GM12878 (cell line): ENCODE measurements around the gene CCDC27. TPM values are rescaled to one million over a fixed set of nuclear protein-coding genes. Genes with fewer than 3 reads are reported as not detected.

Experiments
- ATAC-seq: fragments of 200-7000 bp; cut with Tn5 transposase; 3 replicates; pipeline ENCODE4 v1.9.1; 2020; ENCODE audit warnings: mild to moderate bottlenecking, moderate library complexity
- BruUV-seq: library from RNA; stranded (reverse); fragments of 400-500 nt; replicated peaks from 2 replicates; lab custom pipeline; 2021; lab: Mats Ljungman, UMichigan
- CTCF ChIA-PET: fragments of 300-600 bp; sonication (Branson Sonifier 250); formaldehyde crosslinking; extraction: SDS; loops from one replicate; lab custom pipeline; 2021; ENCODE audit warnings: inconsistent platforms; lab: Yijun Ruan, JAX
- POLR2A ChIA-PET: fragments of 350-600 bp; formaldehyde crosslinking; extraction: SDS; loops from one replicate; lab custom pipeline; 2021; ENCODE audit warnings: inconsistent platforms; lab: Charles Lee
- RAD21 ChIA-PET: fragments of 300-600 bp; sonication (Branson Sonifier 250); formaldehyde crosslinking; loops from one replicate; lab custom pipeline; 2023; ENCODE audit warnings: antibody characterized with exemption; ENCODE audit not compliant: unreplicated experiment; lab: Charles Lee
- SMC1A ChIA-PET: fragments of 300-600 bp; sonication (Branson Sonifier 250); formaldehyde crosslinking; loops from one replicate; lab custom pipeline; 2023; ENCODE audit not compliant: unreplicated experiment, uncharacterized antibody; lab: Charles Lee
- DNase-seq: peaks from one replicate; pipeline ENCODE4 v3.0.0-alpha.2; 2011; ENCODE audit warnings: low read depth, low spot score
- FAIRE-seq: peaks from 3 replicates; lab custom pipeline; 2011; peaks lifted over from hg19 to GRCh38; lab: Jason Lieb, UNC
- H2AFZ ChIP-seq: 2 replicates; pipeline ENCODE4 v1.6.0; 2011; ENCODE audit warnings: low read depth, low read length, control low read depth; ENCODE audit not compliant: control insufficient read depth
- H3K27ac ChIP-seq: 2 replicates; pipeline ENCODE4 v1.5.1; 2011; ENCODE audit warnings: control low read depth; ENCODE audit not compliant: control insufficient read depth, insufficient read depth
- H3K27me3 ChIP-seq, 2 experiments: replicated peaks in 1 of 2; 2 replicates each; pipeline versions ENCODE4 v1.6.0 to v1.6.1; 2011; ENCODE audit warnings: low read length in 1 of 2; ENCODE audit not compliant: control insufficient read depth in 2 of 2, insufficient read depth in 2 of 2
- H3K36me3 ChIP-seq, 2 experiments: 2 replicates each; pipeline ENCODE4 v1.5.1; 2011; ENCODE audit warnings: low read length in 1 of 2; ENCODE audit not compliant: control insufficient read depth in 2 of 2, insufficient read depth in 2 of 2
- H3K4me1 ChIP-seq: 2 replicates; pipeline ENCODE4 v1.6.1; 2011; ENCODE audit warnings: mild to moderate bottlenecking, low read length, moderate library complexity, mixed read lengths; ENCODE audit not compliant: control insufficient read depth, insufficient read depth
- H3K4me2 ChIP-seq: 2 replicates; pipeline ENCODE4 v1.6.0; 2011; ENCODE audit warnings: control low read depth; ENCODE audit not compliant: control insufficient read depth, insufficient read depth
- H3K4me3 ChIP-seq: fragments of 200-600 bp; sonication (generic); 2 replicates; pipeline ENCODE4 v1.5.1; 2016
- H3K79me2 ChIP-seq: 2 replicates; pipeline ENCODE4 v1.6.0; 2011; ENCODE audit warnings: low read length; ENCODE audit not compliant: control insufficient read depth, insufficient read depth
- H3K9ac ChIP-seq: 2 replicates; pipeline ENCODE4 v1.8.0; 2011; ENCODE audit warnings: low read length, control low read depth, mixed read lengths; ENCODE audit not compliant: control insufficient read depth, insufficient read depth
- H3K9me3 ChIP-seq: replicated peaks from 3 replicates; pipeline ENCODE4 v1.5.1; 2011; ENCODE audit warnings: mild to moderate bottlenecking, low read length; ENCODE audit not compliant: control insufficient read depth, insufficient read depth
- H4K20me1 ChIP-seq: 2 replicates; pipeline ENCODE4 v1.6.0; 2011; ENCODE audit not compliant: control insufficient read depth, insufficient read depth
- ATF2 ChIP-seq: IDR thresholded peaks from 2 replicates; pipeline ENCODE4 v1.6.1; 2012; ENCODE audit warnings: low read length, inconsistent platforms
- CBFB ChIP-seq: IDR thresholded peaks from 2 replicates; pipeline ENCODE4 v1.6.1; 2016; ENCODE audit warnings: antibody characterized with exemption, low read depth
- CREM ChIP-seq: IDR thresholded peaks from 2 replicates; pipeline ENCODE4 v1.6.1; 2014; ENCODE audit warnings: antibody characterized with exemption, low read depth
- ELK1 ChIP-seq: IDR thresholded peaks from 2 replicates; pipeline ENCODE4 v1.6.1; 2012; ENCODE audit warnings: low read depth, low read length, improper control_type of control experiment
- GABPA ChIP-seq: IDR thresholded peaks from 2 replicates; pipeline ENCODE4 v1.6.1; 2014; ENCODE audit warnings: antibody characterized with exemption, low read depth, mild to moderate bottlenecking, inconsistent platforms
- MYB ChIP-seq: fragments of 150-350 bp; IDR thresholded peaks from 2 replicates; pipeline ENCODE4 v1.6.1; 2014; ENCODE audit warnings: mild to moderate bottlenecking, low read depth, low read length, borderline replicate concordance
- NBN ChIP-seq: fragments of 450-650 bp; IDR thresholded peaks from 2 replicates; pipeline ENCODE4 v1.6.1; 2016
- PML ChIP-seq: IDR thresholded peaks from 2 replicates; pipeline ENCODE4 v1.6.1; 2012; ENCODE audit warnings: low read length, inconsistent platforms
- POLR2A ChIP-seq: IDR thresholded peaks from 2 replicates; pipeline ENCODE4 v1.6.1; 2011; ENCODE audit warnings: low read depth, mild to moderate bottlenecking, low read length
- SREBF1 ChIP-seq: IDR thresholded peaks from 2 replicates; pipeline ENCODE4 v1.6.1; 2012; ENCODE audit warnings: mild to moderate bottlenecking, low read length
- SREBF2 ChIP-seq: IDR thresholded peaks from 2 replicates; pipeline ENCODE4 v1.6.1; 2012; ENCODE audit warnings: mild to moderate bottlenecking, low read length
- WGBS: methylation state at CpG from one replicate; pipeline ENCODE4 v1.1.6; 2016; ENCODE audit warnings: low lambda C conversion rate; ENCODE audit not compliant: insufficient replicate concordance, insufficient coverage; ENCODE audit errors: missing lambda C conversion rate; 5-methylcytosine and 5-hydroxymethylcytosine counted together
- in situ Hi-C: fragments of 300-500 bp; cut with MboI; formaldehyde crosslinking; loops from 9 replicates; pipeline ENCODE4 v1.14.3; 2018; ENCODE audit warnings: mixed read lengths
- intact Hi-C: fragments of 100-400 bp; cut with micrococcal nuclease; formaldehyde crosslinking; loops from one replicate; pipeline ENCODE4 v1.14.2; 2022; ENCODE audit not compliant: unreplicated experiment
- polyA plus RNA-seq, 11 experiments: library from polyadenylated mRNA; depleted of rRNA in 4 of 11; unstranded in 6 of 11; stranded (reverse) in 5 of 11; fragments of >200 nt; fragmentation: Nextera tagmentation in 4 of 11; fragmentation: Illumina TruSeq in 1 of 11; extraction: Ambion mirVana in 4 of 11; extraction: Trizol in 1 of 11; gene quantifications; 1 replicate in 1 of 11; 2 replicates in 10 of 11; pipeline versions ENCODE4 v1.2.1 to v1.2.3, GENCODE V29; 2011 to 2016; ENCODE audit warnings: inconsistent platforms in 2 of 11, missing spikeins in 2 of 11, low read depth in 1 of 11
- total RNA-seq, 4 experiments: library from RNA; depleted of rRNA in 3 of 4; stranded (reverse); fragments of >200 nt in 3 of 4; fragmentation: Illumina TruSeq in 1 of 4; extraction: Trizol in 1 of 4; gene quantifications; 2 replicates each; pipeline versions ENCODE4 v1.2.1 to v1.2.3, GENCODE V29; 2013 to 2021
- TF ChIP-seq, protein P1 (sequence below): fragments of 450-650 bp; IDR thresholded peaks from 2 replicates; pipeline ENCODE4 v1.6.1; 2017; ENCODE audit warnings: mild to moderate bottlenecking, low read depth, inconsistent platforms; ENCODE audit not compliant: poor library complexity, severe bottlenecking

Gene CCDC27
- total and polyA plus RNA-seq, 10 of the 15 experiments (the other 5 are each of a cell fraction or from before 2014, with no cell fraction given) = 0.05 TPM; not detected in 9

GRCh38 chr1:3807769-3808168 is 55.5 kb downstream of the CCDC27 start:
- TF ChIP-seq ELK1 = no peak
- TF ChIP-seq SREBF1 = no peak
- TF ChIP-seq NBN = no peak
- no peak for TF ChIP-seq ATF2
- no peak for TF ChIP-seq SREBF2
- TF ChIP-seq PML = no peak
- no peak for TF ChIP-seq CREM
- TF ChIP-seq GABPA = no peak
- TF ChIP-seq, protein P1, sequence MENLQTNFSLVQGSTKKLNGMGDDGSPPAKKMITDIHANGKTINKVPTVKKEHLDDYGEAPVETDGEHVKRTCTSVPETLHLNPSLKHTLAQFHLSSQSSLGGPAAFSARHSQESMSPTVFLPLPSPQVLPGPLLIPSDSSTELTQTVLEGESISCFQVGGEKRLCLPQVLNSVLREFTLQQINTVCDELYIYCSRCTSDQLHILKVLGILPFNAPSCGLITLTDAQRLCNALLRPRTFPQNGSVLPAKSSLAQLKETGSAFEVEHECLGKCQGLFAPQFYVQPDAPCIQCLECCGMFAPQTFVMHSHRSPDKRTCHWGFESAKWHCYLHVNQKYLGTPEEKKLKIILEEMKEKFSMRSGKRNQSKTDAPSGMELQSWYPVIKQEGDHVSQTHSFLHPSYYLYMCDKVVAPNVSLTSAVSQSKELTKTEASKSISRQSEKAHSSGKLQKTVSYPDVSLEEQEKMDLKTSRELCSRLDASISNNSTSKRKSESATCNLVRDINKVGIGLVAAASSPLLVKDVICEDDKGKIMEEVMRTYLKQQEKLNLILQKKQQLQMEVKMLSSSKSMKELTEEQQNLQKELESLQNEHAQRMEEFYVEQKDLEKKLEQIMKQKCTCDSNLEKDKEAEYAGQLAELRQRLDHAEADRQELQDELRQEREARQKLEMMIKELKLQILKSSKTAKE = no peak
- TF ChIP-seq POLR2A = no peak
- no peak for TF ChIP-seq CBFB
- TF ChIP-seq MYB = no peak
- no peak for FAIRE-seq
- H3K9me3 ChIP-seq = no peaks in the 10 kb centered on the region; the same call in 2 of the 3 replicates
- H3K4me1 ChIP-seq = peaks cover 8% of the 10 kb centered on the region; the same call in 1 of the 2 replicates
- BruUV-seq = no TSS peak
- no peak overlapping the region for H3K9ac ChIP-seq
- intact Hi-C loops = no loop called here
- ATAC-seq = no peak
- POLR2A ChIA-PET = no interaction called here
- no peaks in the 10 kb centered on the region for H4K20me1 ChIP-seq
- no peak overlapping the region for H2AFZ ChIP-seq
- no peaks in the 10 kb centered on the region for H3K36me3 ChIP-seq
- no peak overlapping the region for H3K27ac ChIP-seq
- no peak overlapping the region for H3K4me2 ChIP-seq
- SMC1A ChIA-PET = no interaction called here
- CTCF ChIA-PET = no interaction called here
- DNase-seq = no peak
- 54% methylated on average over 5 of the region's 5 CpGs for WGBS
- H3K4me3 ChIP-seq = no peak overlapping the region
- RAD21 ChIA-PET = no interaction called here
- H3K27me3 ChIP-seq = no peaks in the 10 kb centered on the region; a peak in 1 of 4 replicates
- H3K79me2 ChIP-seq = no peaks in the 10 kb centered on the region
- in situ Hi-C loops = no loop called here
